Measurements from ENCODE around the gene PCDHA9.

DNA sequence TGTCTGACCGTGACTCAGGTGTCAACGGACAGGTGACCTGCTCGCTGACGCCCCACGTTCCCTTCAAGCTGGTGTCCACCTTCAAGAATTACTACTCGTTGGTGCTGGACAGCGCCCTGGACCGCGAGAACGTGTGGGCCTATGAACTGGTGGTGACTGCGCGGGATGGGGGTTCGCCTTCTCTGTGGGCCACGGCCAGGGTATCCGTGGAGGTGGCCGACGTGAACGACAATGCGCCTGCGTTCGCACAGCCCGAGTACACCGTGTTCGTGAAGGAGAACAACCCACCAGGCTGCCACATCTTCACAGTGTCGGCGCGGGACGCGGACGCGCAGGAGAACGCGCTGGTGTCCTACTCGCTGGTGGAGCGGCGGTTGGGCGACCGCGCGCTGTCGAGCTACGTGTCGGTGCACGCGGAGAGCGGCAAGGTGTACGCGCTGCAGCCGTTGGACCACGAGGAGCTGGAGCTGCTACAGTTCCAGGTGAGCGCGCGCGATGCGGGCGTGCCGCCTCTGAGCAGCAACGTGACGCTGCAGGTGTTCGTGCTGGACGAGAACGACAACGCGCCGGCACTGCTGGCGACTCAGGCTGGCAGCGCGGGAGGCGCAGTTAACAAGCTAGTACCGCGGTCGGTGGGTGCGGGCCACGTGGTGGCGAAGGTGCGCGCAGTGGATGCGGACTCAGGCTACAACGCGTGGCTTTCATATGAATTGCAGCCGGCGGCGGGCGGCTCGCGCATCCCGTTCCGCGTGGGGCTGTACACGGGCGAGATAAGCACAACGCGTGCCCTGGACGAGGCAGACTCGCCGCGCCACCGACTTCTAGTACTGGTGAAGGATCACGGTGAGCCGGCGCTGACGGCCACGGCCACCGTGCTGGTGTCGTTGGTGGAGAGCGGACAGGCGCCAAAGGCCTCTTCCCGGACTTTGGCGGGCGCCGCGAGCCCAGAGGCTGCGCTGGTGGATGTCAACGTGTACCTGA lies 22.3 kb downstream of the PCDHA9 start:
- TF ChIP-seq, protein P1, sequence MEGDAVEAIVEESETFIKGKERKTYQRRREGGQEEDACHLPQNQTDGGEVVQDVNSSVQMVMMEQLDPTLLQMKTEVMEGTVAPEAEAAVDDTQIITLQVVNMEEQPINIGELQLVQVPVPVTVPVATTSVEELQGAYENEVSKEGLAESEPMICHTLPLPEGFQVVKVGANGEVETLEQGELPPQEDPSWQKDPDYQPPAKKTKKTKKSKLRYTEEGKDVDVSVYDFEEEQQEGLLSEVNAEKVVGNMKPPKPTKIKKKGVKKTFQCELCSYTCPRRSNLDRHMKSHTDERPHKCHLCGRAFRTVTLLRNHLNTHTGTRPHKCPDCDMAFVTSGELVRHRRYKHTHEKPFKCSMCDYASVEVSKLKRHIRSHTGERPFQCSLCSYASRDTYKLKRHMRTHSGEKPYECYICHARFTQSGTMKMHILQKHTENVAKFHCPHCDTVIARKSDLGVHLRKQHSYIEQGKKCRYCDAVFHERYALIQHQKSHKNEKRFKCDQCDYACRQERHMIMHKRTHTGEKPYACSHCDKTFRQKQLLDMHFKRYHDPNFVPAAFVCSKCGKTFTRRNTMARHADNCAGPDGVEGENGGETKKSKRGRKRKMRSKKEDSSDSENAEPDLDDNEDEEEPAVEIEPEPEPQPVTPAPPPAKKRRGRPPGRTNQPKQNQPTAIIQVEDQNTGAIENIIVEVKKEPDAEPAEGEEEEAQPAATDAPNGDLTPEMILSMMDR (conservative IDR thresholded peaks at IDR 0.05): no peak
- no peak for TF ChIP-seq EZH2 (IDR thresholded peaks at IDR 0.05; ENCODE audit: low read depth)

Data from PC-9 (cell line).